ENCODE measurements around the gene DAPP1. TPM values are rescaled to one million over a fixed set of nuclear protein-coding genes. Genes with fewer than 3 reads are reported as not detected.

The DAPP1 gene
- total RNA-seq, 6 donors from 2014 or later = 5.6 to 14.5 (median 10.6) TPM

GRCh38 chr4:99807666-99808065, 9.0 kb upstream of the DAPP1 start:
- DNase-seq (no peak), ATAC-seq (ENCODE audit: low FRiP score in 2 of 2) (no peak)
- 72 to 73% methylated on average over 4 of the region's 4 CpGs for WGBS, 2 donors
- Histone ChIP-seq H3K27ac (no peak overlapping the region), H3K36me3 (no peaks in the 10 kb centered on the region), H3K4me3 (no peak overlapping the region), H3K4me1 (no peaks in the 10 kb centered on the region), H3K9me3 (no peaks in the 10 kb centered on the region), H3K27me3 (no peaks in the 10 kb centered on the region)
- TF ChIP-seq, protein P1, sequence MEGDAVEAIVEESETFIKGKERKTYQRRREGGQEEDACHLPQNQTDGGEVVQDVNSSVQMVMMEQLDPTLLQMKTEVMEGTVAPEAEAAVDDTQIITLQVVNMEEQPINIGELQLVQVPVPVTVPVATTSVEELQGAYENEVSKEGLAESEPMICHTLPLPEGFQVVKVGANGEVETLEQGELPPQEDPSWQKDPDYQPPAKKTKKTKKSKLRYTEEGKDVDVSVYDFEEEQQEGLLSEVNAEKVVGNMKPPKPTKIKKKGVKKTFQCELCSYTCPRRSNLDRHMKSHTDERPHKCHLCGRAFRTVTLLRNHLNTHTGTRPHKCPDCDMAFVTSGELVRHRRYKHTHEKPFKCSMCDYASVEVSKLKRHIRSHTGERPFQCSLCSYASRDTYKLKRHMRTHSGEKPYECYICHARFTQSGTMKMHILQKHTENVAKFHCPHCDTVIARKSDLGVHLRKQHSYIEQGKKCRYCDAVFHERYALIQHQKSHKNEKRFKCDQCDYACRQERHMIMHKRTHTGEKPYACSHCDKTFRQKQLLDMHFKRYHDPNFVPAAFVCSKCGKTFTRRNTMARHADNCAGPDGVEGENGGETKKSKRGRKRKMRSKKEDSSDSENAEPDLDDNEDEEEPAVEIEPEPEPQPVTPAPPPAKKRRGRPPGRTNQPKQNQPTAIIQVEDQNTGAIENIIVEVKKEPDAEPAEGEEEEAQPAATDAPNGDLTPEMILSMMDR (IDR thresholded peaks at IDR 0.05) = no peak
- TF ChIP-seq POLR2AphosphoS5 (IDR thresholded peaks at IDR 0.05) (no peak), EP300 (IDR thresholded peaks at IDR 0.05) (no peak), POLR2A (IDR thresholded peaks at IDR 0.05) (no peak)

GRCh38 chr4:99808260-99808857, 8.3 kb upstream of the DAPP1 start:
- 29 to 31% methylated on average over 13 of the region's 13 CpGs for WGBS, 2 donors
- no peak for TF ChIP-seq POLR2AphosphoS5 (IDR thresholded peaks at IDR 0.05)
- no peak for TF ChIP-seq POLR2A (IDR thresholded peaks at IDR 0.05)
- no peak for TF ChIP-seq EP300 (IDR thresholded peaks at IDR 0.05)
- TF ChIP-seq, protein P1 (IDR thresholded peaks at IDR 0.05) = peak; percentile 45 to 64 (median 58)
- ATAC-seq (ENCODE audit: low FRiP score in 2 of 2) = peak; percentile 74 to 83
- H3K36me3 ChIP-seq = no peaks in the 10 kb centered on the region
- no peaks in the 10 kb centered on the region for H3K4me1 ChIP-seq
- DNase-seq = peak in 1 of 2 donors; percentile 77
- no peaks in the 10 kb centered on the region for H3K9me3 ChIP-seq
- H3K27me3 ChIP-seq = no peaks in the 10 kb centered on the region
- H3K4me3 ChIP-seq = no peak overlapping the region
- H3K27ac ChIP-seq = no peak overlapping the region

DNA sequence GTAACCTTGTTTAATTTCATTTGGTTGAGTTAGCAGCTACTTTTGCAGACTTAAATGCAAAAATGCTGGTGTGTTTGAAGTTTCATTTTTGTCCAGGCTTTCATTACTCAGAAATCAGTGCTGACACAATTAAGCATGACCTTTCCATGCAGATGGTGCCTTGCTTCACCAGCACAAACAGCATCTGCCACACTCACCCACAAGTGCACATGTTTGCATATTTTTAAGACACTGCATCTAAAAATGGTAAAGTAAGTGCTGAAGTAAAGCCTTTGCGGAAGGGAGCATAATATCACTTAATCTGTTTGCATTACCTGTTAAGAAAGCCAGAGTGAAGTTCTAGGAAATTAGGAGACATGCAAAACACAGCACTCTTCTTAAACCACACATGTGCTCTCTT, 7.3 kb upstream of the DAPP1 start:
- Histone ChIP-seq H3K27ac (no peak overlapping the region), H3K4me3 (no peak overlapping the region), H3K4me1 (no peaks in the 10 kb centered on the region), H3K27me3 (no peaks in the 10 kb centered on the region), H3K36me3 (no peaks in the 10 kb centered on the region), H3K9me3 (no peaks in the 10 kb centered on the region)
- ATAC-seq (ENCODE audit: low FRiP score in 2 of 2) = no peak
- WGBS, 2 donors = 70 to 82% methylated on average over 1 of the region's 1 CpG
- DNase-seq = no peak
- TF ChIP-seq EP300 (IDR thresholded peaks at IDR 0.05) (no peak), POLR2A (IDR thresholded peaks at IDR 0.05) (no peak), POLR2AphosphoS5 (IDR thresholded peaks at IDR 0.05) (no peak)
- TF ChIP-seq, protein P1 (IDR thresholded peaks at IDR 0.05) = no peak

- Histone ChIP-seq H3K27ac (no peak overlapping the region), H3K4me3 (no peak overlapping the region), H3K27me3 (no peaks in the 10 kb centered on the region), H3K36me3 (no peaks in the 10 kb centered on the region), H3K9me3 (no peaks in the 10 kb centered on the region), H3K4me1 (peaks cover 5 to 9% (median 7%) of the 10 kb centered on the region in 4 donors)
- no peak for TF ChIP-seq POLR2AphosphoS5 (IDR thresholded peaks at IDR 0.05)
- no peak for TF ChIP-seq EP300 (IDR thresholded peaks at IDR 0.05)
- no peak for TF ChIP-seq POLR2A (IDR thresholded peaks at IDR 0.05)
- TF ChIP-seq, protein P1 (IDR thresholded peaks at IDR 0.05) = no peak
- ATAC-seq (ENCODE audit: low FRiP score in 2 of 2) = no peak
- no peak for DNase-seq
These were observed 6.1 kb upstream of the DAPP1 start for GRCh38 chr4:99810536-99810935.

GRCh38 chr4:99811117-99811516, 5.5 kb upstream of the DAPP1 start:
- Histone ChIP-seq H3K27ac (no peak overlapping the region), H3K4me3 (no peak overlapping the region), H3K4me1 (peaks cover 5 to 13% (median 10%) of the 10 kb centered on the region in 4 donors), H3K36me3 (no peaks in the 10 kb centered on the region), H3K9me3 (no peaks in the 10 kb centered on the region), H3K27me3 (no peaks in the 10 kb centered on the region)
- DNase-seq (no peak), ATAC-seq (ENCODE audit: low FRiP score in 2 of 2) (no peak)
- no peak for TF ChIP-seq EP300 (IDR thresholded peaks at IDR 0.05)
- no peak for TF ChIP-seq POLR2A (IDR thresholded peaks at IDR 0.05)
- TF ChIP-seq, protein P1 (IDR thresholded peaks at IDR 0.05) = no peak
- no peak for TF ChIP-seq POLR2AphosphoS5 (IDR thresholded peaks at IDR 0.05)
- 56 to 71% methylated on average over 1 of the region's 1 CpG for whole genome bisulfite sequencing, 2 donors
